ENCODE results near the gene NRG2. TPM values are rescaled to one million over a fixed set of nuclear protein-coding genes. Genes with fewer than 3 reads are reported as not detected.

NRG2 gene
- total RNA-seq, 3 donors from 2014 or later = 0.16 to 0.30 (median 0.23) TPM

- no peak overlapping the region for H3K4me3 Mint-ChIP-seq
- DNase-seq (no peak), ATAC-seq (no peak)
- H3K36me3 Mint-ChIP-seq (ENCODE audit: insufficient read depth) = no peaks in the 10 kb centered on the region
- peaks cover 10% of the 10 kb centered on the region for H3K4me1 Mint-ChIP-seq (ENCODE audit: low read depth)
- peaks cover 1% of the 10 kb centered on the region for H3K27me3 Mint-ChIP-seq (ENCODE audit: low read depth)
- H3K9me3 Mint-ChIP-seq = no peaks in the 10 kb centered on the region
Observed at GRCh38 chr5:139852696-139853095, 190.4 kb downstream of the NRG2 start.

- Mint-ChIP-seq H3K9me3 (no peaks in the 10 kb centered on the region), H3K4me3 (no peak overlapping the region), H3K27me3 (ENCODE audit: low read depth) (peaks cover 1% of the 10 kb centered on the region), H3K4me1 (ENCODE audit: low read depth) (peaks cover 13% of the 10 kb centered on the region), H3K36me3 (ENCODE audit: insufficient read depth) (no peaks in the 10 kb centered on the region)
- no peak for ATAC-seq
- no peak for DNase-seq
Observed at GRCh38 chr5:139851558-139851957, 191.5 kb downstream of the NRG2 start.

GRCh38 chr5:139850423-139851016 lies 192.6 kb downstream of the NRG2 start:
- Mint-ChIP-seq H3K4me1 (ENCODE audit: low read depth) (peaks cover 13% of the 10 kb centered on the region), H3K36me3 (ENCODE audit: insufficient read depth) (no peaks in the 10 kb centered on the region), H3K4me3 (no peak overlapping the region), H3K9me3 (no peaks in the 10 kb centered on the region), H3K27me3 (ENCODE audit: low read depth) (peaks cover 7% of the 10 kb centered on the region)
- ATAC-seq (no peak), DNase-seq (no peak)

- H3K4me3 Mint-ChIP-seq = peak overlapping the region; percentile 55
- no peak for ATAC-seq
- H3K36me3 Mint-ChIP-seq (ENCODE audit: insufficient read depth) = no peaks in the 10 kb centered on the region
Observed at GRCh38 chr5:139849942-139850341, 193.2 kb downstream of the NRG2 start.

GRCh38 chr5:139849501-139849900 lies 193.6 kb downstream of the NRG2 start:
- no peak for ATAC-seq
- Mint-ChIP-seq H3K9me3 (no peaks in the 10 kb centered on the region), H3K4me1 (ENCODE audit: low read depth) (peaks cover 15% of the 10 kb centered on the region), H3K27me3 (ENCODE audit: low read depth) (peaks cover 12% of the 10 kb centered on the region), H3K36me3 (ENCODE audit: insufficient read depth) (no peaks in the 10 kb centered on the region), H3K4me3 (peak overlapping the region; percentile 55)
- no peak for DNase-seq

More at GRCh38 chr5:139849942-139850341, 193.2 kb downstream of the NRG2 start:
- H3K9me3 Mint-ChIP-seq = no peaks in the 10 kb centered on the region
- DNase-seq = no peak
- H3K27me3 Mint-ChIP-seq (ENCODE audit: low read depth) = peaks cover 8% of the 10 kb centered on the region
- H3K4me1 Mint-ChIP-seq (ENCODE audit: low read depth) = peaks cover 13% of the 10 kb centered on the region

- Mint-ChIP-seq H3K27me3 (ENCODE audit: low read depth) (peaks cover 16% of the 10 kb centered on the region), H3K4me3 (peak overlapping the region; percentile 55), H3K9me3 (no peaks in the 10 kb centered on the region), H3K4me1 (ENCODE audit: low read depth) (peaks cover 16% of the 10 kb centered on the region), H3K36me3 (ENCODE audit: insufficient read depth) (no peaks in the 10 kb centered on the region)
- peak in 1 of 2 donors; percentile 30 for ATAC-seq
- peak; percentile 25 for DNase-seq
Observed at GRCh38 chr5:139848508-139849100, 194.5 kb downstream of the NRG2 start.

- Mint-ChIP-seq H3K4me3 (peak overlapping the region; percentile 46), H3K9me3 (no peaks in the 10 kb centered on the region), H3K4me1 (ENCODE audit: low read depth) (peaks cover 16% of the 10 kb centered on the region), H3K27me3 (ENCODE audit: low read depth) (peaks cover 21% of the 10 kb centered on the region), H3K36me3 (ENCODE audit: insufficient read depth) (no peaks in the 10 kb centered on the region)
- DNase-seq (peak; percentile 70), ATAC-seq (peak; percentile 86 to 90)
Observed at GRCh38 chr5:139847790-139848507, 195.2 kb downstream of the NRG2 start.

- H3K4me3 Mint-ChIP-seq = peak overlapping the region; percentile 56
- no peak for ATAC-seq
- H3K36me3 Mint-ChIP-seq (ENCODE audit: insufficient read depth) = no peaks in the 10 kb centered on the region
- peaks cover 16% of the 10 kb centered on the region for H3K4me1 Mint-ChIP-seq (ENCODE audit: low read depth)
- H3K27me3 Mint-ChIP-seq (ENCODE audit: low read depth) = peaks cover 26% of the 10 kb centered on the region
- H3K9me3 Mint-ChIP-seq = no peaks in the 10 kb centered on the region
- DNase-seq = no peak
Observed at GRCh38 chr5:139847091-139847490, 196.0 kb downstream of the NRG2 start.

- no peak overlapping the region for H3K4me3 Mint-ChIP-seq
- H3K9me3 Mint-ChIP-seq = no peaks in the 10 kb centered on the region
- H3K27me3 Mint-ChIP-seq (ENCODE audit: low read depth) = peaks cover 27% of the 10 kb centered on the region
- no peaks in the 10 kb centered on the region for H3K36me3 Mint-ChIP-seq (ENCODE audit: insufficient read depth)
- peaks cover 16% of the 10 kb centered on the region for H3K4me1 Mint-ChIP-seq (ENCODE audit: low read depth)
- no peak for ATAC-seq
- DNase-seq = no peak
Observed at GRCh38 chr5:139845846-139846681, 197.0 kb downstream of the NRG2 start.

- ATAC-seq (peak in 1 of 2 donors; percentile 19), DNase-seq (peak; percentile 67)
- no peaks in the 10 kb centered on the region for H3K9me3 Mint-ChIP-seq
- H3K36me3 Mint-ChIP-seq (ENCODE audit: insufficient read depth) = no peaks in the 10 kb centered on the region
- no peak overlapping the region for H3K4me3 Mint-ChIP-seq
- H3K4me1 Mint-ChIP-seq (ENCODE audit: low read depth) = peaks cover 12% of the 10 kb centered on the region
- H3K27me3 Mint-ChIP-seq (ENCODE audit: low read depth) = peaks cover 27% of the 10 kb centered on the region
Observed at GRCh38 chr5:139844472-139845145, 198.5 kb downstream of the NRG2 start.

GRCh38 chr5:139843991-139844390 lies 199.1 kb downstream of the NRG2 start:
- H3K4me3 Mint-ChIP-seq = no peak overlapping the region
- no peak for DNase-seq
- peaks cover 9% of the 10 kb centered on the region for H3K4me1 Mint-ChIP-seq (ENCODE audit: low read depth)
- H3K9me3 Mint-ChIP-seq = no peaks in the 10 kb centered on the region
- H3K27me3 Mint-ChIP-seq (ENCODE audit: low read depth) = peaks cover 26% of the 10 kb centered on the region
- no peaks in the 10 kb centered on the region for H3K36me3 Mint-ChIP-seq (ENCODE audit: insufficient read depth)
- no peak for ATAC-seq

GRCh38 chr5:139842321-139842720 lies 200.8 kb downstream of the NRG2 start:
- DNase-seq (no peak), ATAC-seq (no peak)
- peaks cover 26% of the 10 kb centered on the region for H3K27me3 Mint-ChIP-seq (ENCODE audit: low read depth)
- no peaks in the 10 kb centered on the region for H3K9me3 Mint-ChIP-seq
- no peaks in the 10 kb centered on the region for H3K36me3 Mint-ChIP-seq (ENCODE audit: insufficient read depth)
- peaks cover 3% of the 10 kb centered on the region for H3K4me1 Mint-ChIP-seq (ENCODE audit: low read depth)
- no peak overlapping the region for H3K4me3 Mint-ChIP-seq

GRCh38 chr5:139841549-139841948 lies 201.6 kb downstream of the NRG2 start:
- Mint-ChIP-seq H3K27me3 (ENCODE audit: low read depth) (peaks cover 27% of the 10 kb centered on the region), H3K4me3 (no peak overlapping the region), H3K4me1 (ENCODE audit: low read depth) (peaks cover 3% of the 10 kb centered on the region), H3K36me3 (ENCODE audit: insufficient read depth) (no peaks in the 10 kb centered on the region), H3K9me3 (no peaks in the 10 kb centered on the region)
- DNase-seq (no peak), ATAC-seq (no peak)

GRCh38 chr5:139839918-139840317 lies 203.2 kb downstream of the NRG2 start:
- Mint-ChIP-seq H3K4me3 (no peak overlapping the region), H3K36me3 (ENCODE audit: insufficient read depth) (no peaks in the 10 kb centered on the region), H3K27me3 (ENCODE audit: low read depth) (peaks cover 33% of the 10 kb centered on the region), H3K4me1 (ENCODE audit: low read depth) (peaks cover 3% of the 10 kb centered on the region), H3K9me3 (no peaks in the 10 kb centered on the region)
- ATAC-seq (no peak), DNase-seq (no peak)

All from activated T-cell treated with anti-CD3 and anti-CD28 coated beads, Interleukin-2, amount 50 U/mL, for 4 hours (primary cell).